Germinal center (tissue), 1 donor: ENCODE results near the gene STEAP2.

Experiments used
- DNase-seq: peaks from one replicate; pipeline ENCODE4 v3.0.0; 2012; ENCODE audit warnings: mixed read lengths, low spot score

The STEAP2 gene

GRCh38 chr7:90194911-90195809, 16.4 kb upstream of the STEAP2 start:
- DNase-seq, result no peak

- no peak for DNase-seq
Observed at GRCh38 chr7:90201500-90202195, 9.9 kb upstream of the STEAP2 start.

GRCh38 chr7:90207956-90208355, 3.6 kb upstream of the STEAP2 start:
- no peak for DNase-seq

- no peak for DNase-seq
Observed at GRCh38 chr7:90209776-90210175, 1.8 kb upstream of the STEAP2 start.

DNA sequence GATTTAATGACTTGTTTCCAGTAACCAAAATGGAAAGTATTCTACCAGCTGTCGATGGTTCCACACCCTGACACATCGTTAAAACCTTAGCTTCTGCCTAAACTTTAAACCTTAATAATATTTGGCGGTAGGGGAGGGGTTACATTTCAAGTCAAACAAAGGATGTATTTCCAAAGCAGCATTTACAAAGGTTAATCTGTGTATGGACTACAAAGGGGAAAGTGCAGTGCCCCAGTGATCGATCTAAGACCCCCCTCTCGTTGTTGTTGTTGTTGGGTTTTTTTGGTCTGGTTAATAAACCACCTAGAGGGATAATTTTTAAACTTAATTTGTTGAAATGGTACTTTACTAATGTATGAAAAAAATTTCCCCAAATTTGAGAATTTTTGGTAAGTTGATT, 1.1 kb upstream of the STEAP2 start:
- no peak for DNase-seq

DNA sequence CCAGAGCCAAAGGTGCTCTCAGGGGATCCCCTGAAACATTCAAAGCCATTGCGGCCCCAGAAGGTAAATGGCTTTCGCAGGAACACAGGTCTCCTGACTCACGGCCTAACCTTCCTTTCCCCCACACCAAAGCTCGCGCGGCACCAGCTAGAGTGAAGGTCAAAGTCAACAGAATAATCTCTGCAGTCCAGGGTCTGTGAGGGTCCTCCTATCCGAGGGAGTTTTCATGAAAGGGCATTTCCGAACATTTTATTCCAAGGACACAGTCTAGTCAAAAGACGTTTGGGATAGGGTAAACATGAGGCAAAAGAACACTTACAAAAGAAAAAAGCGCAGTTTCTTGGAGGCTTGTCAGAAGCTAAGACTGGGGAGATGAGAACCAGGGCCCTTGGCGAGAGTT, 559 bp upstream of the STEAP2 start:
- no peak for DNase-seq

GRCh38 chr7:90212149-90212495, 582 bp downstream of the STEAP2 start:
- DNase-seq, result no peak

- no peak for DNase-seq
Observed at GRCh38 chr7:90213521-90213920, 2.0 kb downstream of the STEAP2 start.

DNA sequence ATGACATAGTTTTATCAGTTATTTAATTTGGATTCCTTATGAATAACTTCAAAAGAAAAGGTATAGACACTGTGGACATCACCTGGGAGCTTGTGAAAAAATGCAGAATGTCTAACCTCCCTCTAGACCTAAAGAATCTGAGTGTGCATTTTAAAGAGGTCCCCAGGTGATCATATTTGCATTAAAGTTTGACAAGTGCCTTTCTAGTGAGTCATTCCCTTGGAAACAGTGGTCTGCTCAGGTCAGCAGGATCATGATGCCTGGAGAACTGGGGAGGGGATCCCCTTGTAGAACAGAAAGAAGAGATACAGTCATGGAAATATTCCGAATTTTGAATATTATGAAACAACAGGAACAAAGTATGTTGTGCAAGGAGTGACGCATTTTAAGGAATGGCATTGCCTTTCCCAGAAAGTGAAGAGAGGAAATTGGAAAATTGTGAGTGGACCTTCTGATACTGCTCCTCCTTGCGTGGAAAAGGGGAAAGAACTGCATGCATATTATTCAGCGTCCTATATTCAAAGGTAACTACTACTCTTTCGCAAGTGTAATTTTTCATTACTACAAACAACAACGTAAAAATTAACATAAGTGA, 4.6 kb downstream of the STEAP2 start:
- DNase-seq, result no peak

GRCh38 chr7:90216771-90217170, 5.2 kb downstream of the STEAP2 start:
- DNase-seq, result no peak

GRCh38 chr7:90222390-90222789, 10.8 kb downstream of the STEAP2 start:
- no peak for DNase-seq

DNA sequence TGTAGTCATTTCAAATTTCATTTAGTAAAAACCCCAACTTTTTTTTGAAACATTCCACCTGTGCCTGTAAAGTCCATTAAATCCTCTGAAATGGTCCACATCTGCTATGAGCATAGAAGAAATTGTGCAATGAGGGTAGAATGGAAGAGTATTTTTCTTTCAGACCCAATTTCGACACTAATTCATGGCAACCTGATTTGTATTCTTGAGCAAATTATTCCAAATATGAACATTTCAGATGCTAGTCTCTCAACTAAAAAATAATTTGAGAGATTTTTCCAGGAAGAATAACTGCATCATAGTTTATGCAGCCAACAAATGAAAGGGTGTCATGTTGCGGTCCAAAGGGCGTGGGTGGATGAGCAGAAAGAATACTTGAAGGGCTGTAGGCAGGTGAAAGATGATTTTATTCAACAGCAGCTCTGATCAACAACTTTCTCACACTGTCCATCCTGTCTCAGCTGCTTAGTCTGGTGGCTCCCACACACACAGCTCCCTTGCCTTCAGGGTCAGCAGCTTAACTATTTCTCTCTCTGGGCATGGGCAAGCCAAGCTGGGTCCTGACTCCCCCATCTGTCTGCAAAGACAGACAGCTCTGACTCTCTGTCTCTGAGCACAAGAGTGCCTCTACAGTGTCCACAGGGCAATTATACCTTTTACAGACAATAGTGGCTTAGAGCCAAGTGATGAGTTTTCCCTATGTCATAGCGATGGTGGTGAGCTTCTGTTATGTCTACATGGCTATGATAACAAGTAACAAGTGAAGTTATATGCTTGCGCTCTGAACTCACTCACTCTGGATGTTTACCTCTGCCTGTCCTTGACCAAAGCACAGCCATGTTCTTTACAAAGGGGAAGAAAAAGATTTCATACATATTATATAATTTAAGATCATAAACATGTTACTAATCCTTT, 11.5 kb downstream of the STEAP2 start:
- no peak for DNase-seq

DNA sequence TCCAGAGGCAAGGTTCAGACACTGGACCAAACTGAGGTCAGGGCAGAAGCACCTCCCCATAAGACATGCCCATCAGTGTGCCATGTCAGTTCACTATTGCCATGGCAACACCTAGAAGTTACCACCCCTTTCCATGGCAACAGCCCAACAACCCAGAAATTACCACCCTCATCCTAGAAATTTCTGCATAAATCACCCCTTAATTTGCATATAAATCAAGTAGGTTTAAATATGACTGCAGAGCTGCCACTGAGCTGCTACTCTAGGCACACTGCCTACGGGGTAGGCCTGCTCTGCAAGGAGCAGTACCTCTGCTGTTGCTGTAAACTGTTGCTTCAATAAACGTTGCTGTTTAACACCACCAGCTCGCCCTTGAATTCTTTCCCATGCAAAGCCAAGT, 12.7 kb downstream of the STEAP2 start:
- DNase-seq, result no peak

DNA sequence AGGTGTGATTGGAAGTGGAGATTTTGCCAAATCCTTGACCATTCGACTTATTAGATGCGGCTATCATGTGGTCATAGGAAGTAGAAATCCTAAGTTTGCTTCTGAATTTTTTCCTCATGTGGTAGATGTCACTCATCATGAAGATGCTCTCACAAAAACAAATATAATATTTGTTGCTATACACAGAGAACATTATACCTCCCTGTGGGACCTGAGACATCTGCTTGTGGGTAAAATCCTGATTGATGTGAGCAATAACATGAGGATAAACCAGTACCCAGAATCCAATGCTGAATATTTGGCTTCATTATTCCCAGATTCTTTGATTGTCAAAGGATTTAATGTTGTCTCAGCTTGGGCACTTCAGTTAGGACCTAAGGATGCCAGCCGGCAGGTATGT, 13.6 kb downstream of the STEAP2 start:
- no peak for DNase-seq

GRCh38 chr7:90225601-90226000, 14.1 kb downstream of the STEAP2 start:
- no peak for DNase-seq

DNA sequence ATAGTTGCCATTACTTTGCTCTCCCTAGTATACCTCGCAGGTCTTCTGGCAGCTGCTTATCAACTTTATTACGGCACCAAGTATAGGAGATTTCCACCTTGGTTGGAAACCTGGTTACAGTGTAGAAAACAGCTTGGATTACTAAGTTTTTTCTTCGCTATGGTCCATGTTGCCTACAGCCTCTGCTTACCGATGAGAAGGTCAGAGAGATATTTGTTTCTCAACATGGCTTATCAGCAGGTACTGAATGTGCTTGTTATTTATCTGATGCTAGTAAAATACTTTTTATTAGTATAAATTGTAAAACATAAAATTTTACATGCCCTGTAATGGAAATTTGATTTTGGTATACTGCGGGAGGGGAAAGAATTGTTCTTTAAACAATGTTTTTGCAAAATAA, 15.7 kb downstream of the STEAP2 start:
- no peak for DNase-seq

DNA sequence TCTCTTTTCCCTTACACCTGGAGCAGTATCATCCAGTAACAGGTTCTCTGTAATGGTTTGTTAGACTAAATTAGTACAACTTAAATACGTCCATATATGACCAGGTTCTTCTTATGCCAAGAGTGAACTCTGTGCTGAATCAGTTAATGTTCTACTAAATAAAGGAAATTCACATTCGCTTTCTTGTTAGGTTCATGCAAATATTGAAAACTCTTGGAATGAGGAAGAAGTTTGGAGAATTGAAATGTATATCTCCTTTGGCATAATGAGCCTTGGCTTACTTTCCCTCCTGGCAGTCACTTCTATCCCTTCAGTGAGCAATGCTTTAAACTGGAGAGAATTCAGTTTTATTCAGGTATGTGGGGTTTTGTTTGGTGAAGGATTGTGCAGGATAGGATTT, 18.1 kb downstream of the STEAP2 start:
- DNase-seq, result no peak

DNA sequence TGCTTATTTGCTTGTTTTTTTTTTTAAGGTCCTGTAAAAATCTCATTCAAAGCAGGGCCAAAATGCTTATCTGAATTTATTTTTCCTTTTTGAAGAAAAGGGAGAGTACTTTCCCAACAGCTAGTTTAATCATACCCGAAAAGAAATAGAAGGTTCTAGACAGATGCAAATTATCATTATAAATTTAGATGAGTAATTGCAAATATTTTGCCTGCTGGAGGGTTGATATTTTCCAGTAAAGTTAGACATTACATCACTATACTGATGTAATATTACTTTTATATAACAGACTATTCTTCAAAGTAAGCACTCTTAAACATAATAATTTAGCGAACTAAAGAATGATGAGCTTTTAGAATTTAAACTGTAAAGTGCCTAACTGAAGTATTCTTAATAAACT, 19.3 kb downstream of the STEAP2 start:
- no peak for DNase-seq

GRCh38 chr7:90231304-90231703, 19.8 kb downstream of the STEAP2 start:
- DNase-seq, result no peak

DNA sequence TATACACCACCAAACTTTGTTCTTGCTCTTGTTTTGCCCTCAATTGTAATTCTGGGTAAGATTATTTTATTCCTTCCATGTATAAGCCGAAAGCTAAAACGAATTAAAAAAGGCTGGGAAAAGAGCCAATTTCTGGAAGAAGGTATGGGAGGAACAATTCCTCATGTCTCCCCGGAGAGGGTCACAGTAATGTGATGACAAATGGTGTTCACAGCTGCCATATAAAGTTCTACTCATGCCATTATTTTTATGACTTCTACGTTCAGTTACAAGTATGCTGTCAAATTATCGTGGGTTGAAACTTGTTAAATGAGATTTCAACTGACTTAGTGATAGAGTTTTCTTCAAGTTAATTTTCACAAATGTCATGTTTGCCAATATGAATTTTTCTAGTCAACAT, 20.9 kb downstream of the STEAP2 start:
- no peak for DNase-seq

- no peak for DNase-seq
Observed at GRCh38 chr7:90233569-90233968, 22.0 kb downstream of the STEAP2 start.

- no peak for DNase-seq
Observed at GRCh38 chr7:90236721-90237289, 25.3 kb downstream of the STEAP2 start.
